ENCODE data around the gene TM2D1.

GRCh38 chr1:61636376-61636775, 88.6 kb downstream of the TM2D1 start:
- no peak for TF ChIP-seq POLR2A (IDR thresholded peaks at IDR 0.05)
- TF ChIP-seq, protein P1, sequence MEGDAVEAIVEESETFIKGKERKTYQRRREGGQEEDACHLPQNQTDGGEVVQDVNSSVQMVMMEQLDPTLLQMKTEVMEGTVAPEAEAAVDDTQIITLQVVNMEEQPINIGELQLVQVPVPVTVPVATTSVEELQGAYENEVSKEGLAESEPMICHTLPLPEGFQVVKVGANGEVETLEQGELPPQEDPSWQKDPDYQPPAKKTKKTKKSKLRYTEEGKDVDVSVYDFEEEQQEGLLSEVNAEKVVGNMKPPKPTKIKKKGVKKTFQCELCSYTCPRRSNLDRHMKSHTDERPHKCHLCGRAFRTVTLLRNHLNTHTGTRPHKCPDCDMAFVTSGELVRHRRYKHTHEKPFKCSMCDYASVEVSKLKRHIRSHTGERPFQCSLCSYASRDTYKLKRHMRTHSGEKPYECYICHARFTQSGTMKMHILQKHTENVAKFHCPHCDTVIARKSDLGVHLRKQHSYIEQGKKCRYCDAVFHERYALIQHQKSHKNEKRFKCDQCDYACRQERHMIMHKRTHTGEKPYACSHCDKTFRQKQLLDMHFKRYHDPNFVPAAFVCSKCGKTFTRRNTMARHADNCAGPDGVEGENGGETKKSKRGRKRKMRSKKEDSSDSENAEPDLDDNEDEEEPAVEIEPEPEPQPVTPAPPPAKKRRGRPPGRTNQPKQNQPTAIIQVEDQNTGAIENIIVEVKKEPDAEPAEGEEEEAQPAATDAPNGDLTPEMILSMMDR (IDR thresholded peaks at IDR 0.05): no peak

Data from esophagus squamous epithelium (tissue), 4 donors.